Measurements from ENCODE around the gene PYGO1.
A peak's percentile ranks its signal among the peaks of the same experiment; 100 is the strongest.

PYGO1 gene

DNA sequence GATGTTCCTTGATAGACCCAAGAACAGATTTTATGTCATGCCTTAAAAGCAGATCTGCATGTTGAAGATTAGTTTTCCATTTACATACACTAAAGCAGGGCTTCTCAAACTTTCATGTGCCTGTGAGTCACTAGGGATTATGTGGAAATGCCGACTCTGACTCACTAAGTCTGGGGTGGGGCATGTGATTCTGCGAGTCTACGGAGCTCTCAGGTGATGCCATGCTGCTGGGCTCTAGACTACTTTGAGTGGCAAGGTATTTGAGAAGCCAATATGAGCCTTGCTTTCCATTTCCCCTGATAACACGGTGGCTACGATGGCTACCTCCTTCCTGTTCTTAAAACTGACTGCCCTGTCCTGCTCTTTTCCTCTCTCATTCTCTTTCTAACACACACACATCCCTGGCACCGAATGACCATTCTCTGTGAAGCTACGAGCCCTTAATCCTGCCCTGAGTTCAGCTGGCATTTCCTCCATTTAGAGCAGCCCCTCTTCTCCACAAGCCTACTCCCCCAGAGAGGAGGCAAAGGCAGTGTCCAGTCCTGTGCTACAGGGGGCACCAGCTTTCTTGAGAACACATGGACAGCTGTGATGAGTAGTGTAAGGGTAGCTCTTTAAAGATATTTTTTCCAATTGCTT, 39.7 kb upstream of the PYGO1 start:
- peak; percentile 96 for DNase-seq (ENCODE audit: low read depth)
- TF ChIP-seq, protein P1, sequence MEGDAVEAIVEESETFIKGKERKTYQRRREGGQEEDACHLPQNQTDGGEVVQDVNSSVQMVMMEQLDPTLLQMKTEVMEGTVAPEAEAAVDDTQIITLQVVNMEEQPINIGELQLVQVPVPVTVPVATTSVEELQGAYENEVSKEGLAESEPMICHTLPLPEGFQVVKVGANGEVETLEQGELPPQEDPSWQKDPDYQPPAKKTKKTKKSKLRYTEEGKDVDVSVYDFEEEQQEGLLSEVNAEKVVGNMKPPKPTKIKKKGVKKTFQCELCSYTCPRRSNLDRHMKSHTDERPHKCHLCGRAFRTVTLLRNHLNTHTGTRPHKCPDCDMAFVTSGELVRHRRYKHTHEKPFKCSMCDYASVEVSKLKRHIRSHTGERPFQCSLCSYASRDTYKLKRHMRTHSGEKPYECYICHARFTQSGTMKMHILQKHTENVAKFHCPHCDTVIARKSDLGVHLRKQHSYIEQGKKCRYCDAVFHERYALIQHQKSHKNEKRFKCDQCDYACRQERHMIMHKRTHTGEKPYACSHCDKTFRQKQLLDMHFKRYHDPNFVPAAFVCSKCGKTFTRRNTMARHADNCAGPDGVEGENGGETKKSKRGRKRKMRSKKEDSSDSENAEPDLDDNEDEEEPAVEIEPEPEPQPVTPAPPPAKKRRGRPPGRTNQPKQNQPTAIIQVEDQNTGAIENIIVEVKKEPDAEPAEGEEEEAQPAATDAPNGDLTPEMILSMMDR (conservative IDR thresholded peaks at IDR 0.05; ENCODE audit: control insufficient read depth, insufficient read depth, low read depth, low read length): no peak
- H3K4me3 ChIP-seq (ENCODE audit: control insufficient read depth, low read depth, low read length): no peak overlapping the region

DNA sequence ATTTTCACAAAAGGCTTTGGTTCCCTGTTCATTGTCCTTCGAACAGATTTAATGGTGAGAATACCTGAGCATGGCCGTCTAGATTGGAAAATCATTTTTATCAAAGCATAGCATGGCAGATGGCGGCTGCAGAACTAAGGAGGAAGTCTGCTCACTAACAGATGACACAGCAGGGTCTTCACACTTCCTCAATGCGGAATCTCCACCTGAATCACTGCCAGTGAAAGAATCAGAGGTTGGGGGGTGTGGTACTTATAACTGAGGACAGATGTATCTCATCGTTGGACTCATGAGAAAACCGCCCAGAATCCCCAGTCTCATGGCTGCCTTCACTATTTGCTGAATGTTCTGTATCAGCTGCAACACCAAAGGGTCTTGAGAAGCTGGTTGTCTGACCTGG, 31.6 kb upstream of the PYGO1 start:
- TF ChIP-seq, protein P1 (conservative IDR thresholded peaks at IDR 0.05; ENCODE audit: control insufficient read depth, insufficient read depth, low read depth, low read length): no peak
- H3K4me3 ChIP-seq (ENCODE audit: control insufficient read depth, low read depth, low read length): no peak overlapping the region
- DNase-seq (ENCODE audit: low read depth): no peak

DNA sequence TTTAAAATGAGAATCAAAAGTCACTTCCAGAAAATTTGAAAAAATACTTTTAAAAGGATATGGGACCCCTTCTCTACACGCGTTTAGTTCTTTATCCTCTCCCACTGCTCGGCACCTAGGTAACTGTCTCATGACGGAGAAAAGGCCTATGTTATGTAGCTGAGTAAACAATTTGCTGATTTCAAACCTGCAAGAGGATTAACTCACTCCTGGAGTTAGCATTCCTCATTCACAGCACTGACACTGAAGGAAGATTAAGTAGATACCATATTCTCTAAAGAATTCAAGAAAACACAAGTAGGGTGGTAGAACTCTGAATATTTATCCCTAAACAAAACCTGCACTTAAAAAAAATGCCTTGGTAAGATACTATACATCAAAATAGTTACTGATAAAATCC, 30.2 kb upstream of the PYGO1 start:
- TF ChIP-seq, protein P1 (conservative IDR thresholded peaks at IDR 0.05; ENCODE audit: control insufficient read depth, insufficient read depth, low read depth, low read length): no peak
- H3K4me3 ChIP-seq (ENCODE audit: control insufficient read depth, low read depth, low read length): no peak overlapping the region
- no peak for DNase-seq (ENCODE audit: low read depth)

DNA sequence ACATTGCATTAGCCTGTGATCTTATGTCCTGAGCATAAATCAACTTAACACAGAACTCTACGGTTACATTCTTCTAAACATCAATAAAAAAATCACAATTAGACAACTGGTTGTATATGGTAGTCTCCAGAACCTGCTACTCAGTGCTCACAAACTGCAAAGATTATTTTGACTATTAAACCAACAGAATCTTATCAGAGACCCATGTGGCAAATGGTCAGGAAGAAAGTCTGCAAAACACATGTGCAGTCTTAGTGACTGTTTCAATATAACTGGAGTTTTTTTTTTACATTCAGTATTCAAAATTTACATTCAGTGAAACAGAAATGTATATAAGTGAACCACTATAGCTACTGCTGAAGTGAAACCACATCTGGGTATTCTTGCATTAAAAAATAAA, 27.3 kb upstream of the PYGO1 start:
- DNase-seq (ENCODE audit: low read depth): no peak
- TF ChIP-seq, protein P1 (conservative IDR thresholded peaks at IDR 0.05; ENCODE audit: control insufficient read depth, insufficient read depth, low read depth, low read length): no peak
- no peak overlapping the region for H3K4me3 ChIP-seq (ENCODE audit: control insufficient read depth, low read depth, low read length)

DNA sequence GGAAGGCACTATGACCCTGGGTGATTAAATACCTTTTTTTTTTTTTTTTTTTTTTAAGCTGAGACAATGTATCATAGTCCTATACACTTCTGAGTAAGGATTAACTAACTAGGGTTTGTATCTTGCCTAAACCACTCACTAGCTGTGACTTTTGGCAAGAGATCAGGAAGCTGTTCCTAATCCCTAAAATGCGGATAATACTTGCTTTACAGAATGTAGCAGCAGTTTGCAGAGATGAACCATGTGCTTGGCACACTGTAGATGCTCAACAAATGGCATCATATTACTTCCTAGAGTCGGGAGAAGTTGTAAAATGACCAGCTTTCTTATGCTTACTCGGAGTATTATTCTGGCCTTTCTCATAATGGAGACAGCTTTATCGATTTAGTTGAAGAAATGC, 25.6 kb upstream of the PYGO1 start:
- DNase-seq (ENCODE audit: low read depth): no peak
- no peak overlapping the region for H3K4me3 ChIP-seq (ENCODE audit: control insufficient read depth, low read depth, low read length)
- TF ChIP-seq, protein P1 (conservative IDR thresholded peaks at IDR 0.05; ENCODE audit: control insufficient read depth, insufficient read depth, low read depth, low read length): no peak

DNA sequence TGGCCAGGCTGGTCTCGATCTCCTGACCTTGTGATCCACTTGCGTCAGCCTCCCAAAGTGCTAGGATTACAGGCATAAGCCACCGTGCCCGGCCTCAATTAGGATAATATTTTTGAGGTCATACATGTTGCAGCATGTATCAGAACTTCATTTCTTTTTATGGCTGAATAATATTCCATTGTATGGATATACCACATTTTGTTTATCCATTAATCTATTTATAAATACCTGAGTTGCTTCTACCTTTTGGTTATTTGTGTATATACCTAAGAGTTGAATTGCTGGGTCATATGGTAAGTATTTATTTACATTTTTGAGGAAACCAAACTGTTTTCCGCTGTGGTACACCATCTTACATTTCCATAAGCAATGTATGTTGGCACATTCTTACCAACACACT, 18.1 kb upstream of the PYGO1 start:
- TF ChIP-seq, protein P1 (conservative IDR thresholded peaks at IDR 0.05; ENCODE audit: control insufficient read depth, insufficient read depth, low read depth, low read length): no peak
- no peak for DNase-seq (ENCODE audit: low read depth)

DNA sequence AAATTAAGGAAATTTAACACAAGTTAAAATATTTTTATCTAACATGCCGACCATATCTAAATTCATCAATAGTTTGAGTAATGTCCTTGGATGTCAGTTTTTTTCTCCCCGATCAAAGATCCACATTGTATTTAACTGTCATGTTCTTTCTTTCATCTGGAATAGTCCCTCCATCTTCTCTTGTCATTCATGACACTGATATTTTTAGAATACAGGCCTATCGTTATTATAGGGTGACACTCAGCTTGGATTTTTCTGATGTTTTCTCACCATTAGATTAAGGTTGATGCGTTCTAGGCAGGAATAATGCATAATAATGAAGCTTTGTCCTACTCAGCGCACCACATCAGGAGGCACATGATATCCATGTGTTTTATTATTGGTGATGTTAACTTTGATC, 13.2 kb upstream of the PYGO1 start:
- TF ChIP-seq, protein P1 (conservative IDR thresholded peaks at IDR 0.05; ENCODE audit: control insufficient read depth, insufficient read depth, low read depth, low read length): no peak
- no peak for DNase-seq (ENCODE audit: low read depth)
- no peak overlapping the region for H3K4me3 ChIP-seq (ENCODE audit: control insufficient read depth, low read depth, low read length)

More for the DNA sequence above, 18.1 kb upstream of the PYGO1 start:
- H3K4me3 ChIP-seq (ENCODE audit: control insufficient read depth, low read depth, low read length): no peak overlapping the region

Measured in fibroblast of mammary gland (primary cell).